Mesothelial cell of epicardium (in vitro differentiated cells): ENCODE measurements around the gene MAN1B1. TPM values are rescaled to one million over a fixed set of nuclear protein-coding genes. Genes with fewer than 3 reads are reported as not detected.

Source experiments
- DNase-seq, 2 experiments: peaks; one replicate each; pipeline ENCODE4 v3.0.0; 2021; ENCODE audit warnings: low spot score in 2 of 2; ENCODE audit not compliant: unreplicated experiment in 2 of 2
- H3K27ac Mint-ChIP-seq: 2 replicates; pipeline ENCODE4 v1.8.0; 2021; ENCODE audit warnings: mixed read lengths
- H3K27me3 Mint-ChIP-seq: 2 replicates; pipeline ENCODE4 v1.8.0; 2021; ENCODE audit warnings: low read depth, mixed read lengths
- H3K36me3 Mint-ChIP-seq: 2 replicates; pipeline ENCODE4 v1.8.0; 2021; ENCODE audit warnings: mixed read lengths
- H3K4me1 Mint-ChIP-seq: 2 replicates; pipeline ENCODE4 v1.8.0; 2021; ENCODE audit warnings: mixed read lengths
- H3K4me3 Mint-ChIP-seq: 2 replicates; pipeline ENCODE4 v1.8.0; 2021; ENCODE audit warnings: mild to moderate bottlenecking, moderate library complexity, mixed read lengths
- H3K9me3 Mint-ChIP-seq: 2 replicates; pipeline ENCODE4 v1.8.0; 2021; ENCODE audit warnings: mixed read lengths
- total RNA-seq: library from RNA; stranded (reverse); gene quantifications from 3 replicates; pipeline ENCODE4 v1.2.1, GENCODE V29; 2021
- TF ChIP-seq, protein P1 (sequence below): fragments of 200-600 bp; sonication (generic); IDR thresholded peaks from one replicate; pipeline ENCODE4 v1.5.0; 2021; ENCODE audit warnings: antibody characterized with exemption; ENCODE audit not compliant: unreplicated experiment

The MAN1B1 gene
- total RNA-seq, 1 donor from 2014 or later: 65.1 TPM

DNA sequence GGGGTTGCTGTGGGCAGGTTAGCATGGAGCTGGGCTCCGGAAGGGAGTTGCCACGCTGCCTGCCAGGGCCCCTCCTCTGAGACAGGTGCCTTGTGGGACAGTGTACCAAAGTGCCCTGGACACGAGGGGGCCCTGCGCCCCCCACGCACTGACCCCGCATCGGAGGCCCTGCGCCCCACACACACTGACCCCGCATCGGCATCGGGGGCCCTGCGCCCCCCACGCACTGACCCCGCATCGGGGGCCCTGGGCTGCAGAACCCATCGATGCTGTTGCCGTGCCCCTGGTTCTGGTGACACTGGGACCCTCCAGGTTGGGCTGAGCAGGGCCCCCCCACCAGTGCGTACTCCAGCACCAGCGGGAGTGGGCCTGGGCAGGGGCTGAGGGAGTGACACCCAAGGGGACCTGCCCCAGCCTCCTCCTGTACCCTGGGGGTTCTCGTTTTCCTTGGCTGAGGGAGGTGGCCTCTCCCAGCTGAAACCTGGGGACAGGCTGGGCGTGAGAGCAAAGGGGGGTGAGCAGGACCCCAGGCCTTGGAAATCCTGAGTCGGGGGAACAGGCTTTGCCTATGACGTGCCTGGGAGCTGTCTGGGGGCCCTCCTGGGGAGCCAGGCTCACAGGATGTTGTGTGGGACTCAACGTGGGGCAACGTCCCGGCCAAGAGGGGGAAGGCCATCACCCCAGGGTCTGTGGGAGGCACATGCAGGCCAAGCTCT is 23.3 kb upstream of the MAN1B1 start:
- Mint-ChIP-seq H3K36me3 (no peaks in the 10 kb centered on the region), H3K9me3 (no peaks in the 10 kb centered on the region), H3K27me3 (peaks cover 24% of the 10 kb centered on the region), H3K4me3 (no peak overlapping the region), H3K4me1 (peaks cover 5% of the 10 kb centered on the region), H3K27ac (no peak overlapping the region)
- TF ChIP-seq, protein P1, sequence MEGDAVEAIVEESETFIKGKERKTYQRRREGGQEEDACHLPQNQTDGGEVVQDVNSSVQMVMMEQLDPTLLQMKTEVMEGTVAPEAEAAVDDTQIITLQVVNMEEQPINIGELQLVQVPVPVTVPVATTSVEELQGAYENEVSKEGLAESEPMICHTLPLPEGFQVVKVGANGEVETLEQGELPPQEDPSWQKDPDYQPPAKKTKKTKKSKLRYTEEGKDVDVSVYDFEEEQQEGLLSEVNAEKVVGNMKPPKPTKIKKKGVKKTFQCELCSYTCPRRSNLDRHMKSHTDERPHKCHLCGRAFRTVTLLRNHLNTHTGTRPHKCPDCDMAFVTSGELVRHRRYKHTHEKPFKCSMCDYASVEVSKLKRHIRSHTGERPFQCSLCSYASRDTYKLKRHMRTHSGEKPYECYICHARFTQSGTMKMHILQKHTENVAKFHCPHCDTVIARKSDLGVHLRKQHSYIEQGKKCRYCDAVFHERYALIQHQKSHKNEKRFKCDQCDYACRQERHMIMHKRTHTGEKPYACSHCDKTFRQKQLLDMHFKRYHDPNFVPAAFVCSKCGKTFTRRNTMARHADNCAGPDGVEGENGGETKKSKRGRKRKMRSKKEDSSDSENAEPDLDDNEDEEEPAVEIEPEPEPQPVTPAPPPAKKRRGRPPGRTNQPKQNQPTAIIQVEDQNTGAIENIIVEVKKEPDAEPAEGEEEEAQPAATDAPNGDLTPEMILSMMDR: no peak
- no peak for DNase-seq

DNA sequence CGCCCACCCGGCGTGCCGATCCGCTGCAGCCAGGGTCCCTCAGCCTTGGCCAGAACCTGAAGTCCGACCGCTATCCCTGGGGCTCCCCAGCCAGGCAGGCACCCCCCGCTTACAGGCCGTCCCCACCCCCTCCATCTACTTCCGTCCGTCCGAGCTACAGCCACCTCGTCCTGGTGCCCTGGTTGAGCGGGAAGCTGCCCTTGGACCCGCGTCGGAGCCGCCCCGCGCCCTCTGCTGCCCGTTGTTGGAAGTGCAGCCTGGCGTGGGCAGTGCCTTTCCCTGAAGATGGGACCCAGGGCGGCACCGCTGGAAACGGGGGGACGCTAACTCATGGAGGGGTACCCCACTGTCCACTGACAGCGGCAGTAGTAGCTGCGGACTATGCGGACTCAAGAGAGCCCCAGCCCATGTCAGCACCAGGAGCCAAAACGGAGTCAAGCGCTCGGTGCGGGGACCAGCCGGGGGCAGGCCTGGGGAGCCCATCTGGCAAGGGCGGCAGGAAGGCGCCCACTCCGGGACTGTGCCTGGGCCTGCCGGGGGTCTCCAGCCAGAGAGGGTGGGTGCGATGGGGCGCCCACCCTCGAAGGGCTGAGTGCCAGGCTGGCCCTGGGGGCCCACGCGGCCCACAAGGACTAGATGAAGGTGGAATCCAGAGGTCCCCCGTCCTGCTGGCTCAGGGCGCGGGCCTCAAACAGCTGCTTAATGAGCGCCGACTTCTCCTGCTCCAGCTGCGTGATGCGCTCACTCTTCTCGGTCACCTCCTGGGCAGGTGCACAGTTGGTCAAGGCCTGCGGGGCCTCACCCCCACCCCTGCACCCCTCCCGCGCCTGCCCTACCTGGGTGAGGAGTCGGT is 22.5 kb upstream of the MAN1B1 start:
- Mint-ChIP-seq H3K27ac (no peak overlapping the region), H3K4me1 (peaks cover 5% of the 10 kb centered on the region), H3K9me3 (no peaks in the 10 kb centered on the region), H3K36me3 (no peaks in the 10 kb centered on the region), H3K4me3 (no peak overlapping the region), H3K27me3 (peaks cover 22% of the 10 kb centered on the region)
- peak in 1 of 2 experiments; percentile 76 for DNase-seq
- TF ChIP-seq, protein P1: peak; percentile 96

DNA sequence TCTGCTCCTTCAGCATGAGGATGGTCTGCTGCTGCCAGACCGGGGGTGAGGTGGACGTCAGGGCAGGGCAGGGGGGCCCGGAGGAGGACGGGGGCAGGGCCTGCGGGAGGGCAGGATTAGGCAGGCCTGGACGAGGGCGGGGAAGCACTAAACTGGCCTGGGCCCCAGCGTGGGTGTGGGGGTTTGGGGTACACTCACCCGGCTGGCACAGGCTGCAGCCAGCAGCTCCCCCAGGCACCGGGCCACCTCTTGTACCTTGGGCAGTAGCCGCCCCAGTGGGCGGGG is 22.0 kb upstream of the MAN1B1 start:
- Mint-ChIP-seq H3K27me3 (peaks cover 23% of the 10 kb centered on the region), H3K36me3 (no peaks in the 10 kb centered on the region), H3K27ac (no peak overlapping the region), H3K4me1 (peaks cover 5% of the 10 kb centered on the region), H3K9me3 (no peaks in the 10 kb centered on the region), H3K4me3 (no peak overlapping the region)
- TF ChIP-seq, protein P1: no peak
- DNase-seq: no peak

DNA sequence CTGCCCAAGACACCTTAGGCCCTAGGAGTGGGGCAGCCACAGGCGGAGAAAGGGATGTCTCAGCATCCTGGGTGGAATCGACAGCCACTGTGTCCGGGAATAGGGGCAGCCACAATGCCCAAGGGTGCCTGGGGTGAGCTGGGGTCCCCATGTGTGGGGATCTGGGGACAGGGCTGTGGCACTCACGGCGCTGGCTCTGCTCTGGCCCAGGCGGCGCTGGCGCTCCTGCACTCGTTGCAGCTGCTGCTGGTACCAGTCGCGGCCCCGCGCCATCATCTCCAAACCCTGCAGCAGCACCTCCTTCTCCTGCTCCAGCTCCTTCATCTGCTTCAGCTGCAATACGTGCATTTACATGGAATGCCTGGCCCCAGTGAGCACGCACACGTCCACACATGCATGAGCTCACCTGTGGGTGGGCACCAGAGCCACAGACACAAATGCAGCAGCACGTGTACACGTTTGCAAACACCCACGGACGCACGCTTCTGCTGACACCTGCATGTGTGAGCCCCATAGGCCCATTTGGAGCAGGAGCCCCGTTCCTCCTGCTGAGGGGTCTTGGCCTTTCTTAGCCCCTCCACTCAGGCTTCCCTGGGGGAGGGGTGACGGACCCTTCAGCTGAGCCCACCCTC is 21.3 kb upstream of the MAN1B1 start:
- Mint-ChIP-seq H3K9me3 (no peaks in the 10 kb centered on the region), H3K4me1 (peaks cover 5% of the 10 kb centered on the region), H3K27ac (no peak overlapping the region), H3K4me3 (no peak overlapping the region), H3K36me3 (no peaks in the 10 kb centered on the region), H3K27me3 (peaks cover 17% of the 10 kb centered on the region)
- no peak for DNase-seq
- TF ChIP-seq, protein P1: no peak

DNA sequence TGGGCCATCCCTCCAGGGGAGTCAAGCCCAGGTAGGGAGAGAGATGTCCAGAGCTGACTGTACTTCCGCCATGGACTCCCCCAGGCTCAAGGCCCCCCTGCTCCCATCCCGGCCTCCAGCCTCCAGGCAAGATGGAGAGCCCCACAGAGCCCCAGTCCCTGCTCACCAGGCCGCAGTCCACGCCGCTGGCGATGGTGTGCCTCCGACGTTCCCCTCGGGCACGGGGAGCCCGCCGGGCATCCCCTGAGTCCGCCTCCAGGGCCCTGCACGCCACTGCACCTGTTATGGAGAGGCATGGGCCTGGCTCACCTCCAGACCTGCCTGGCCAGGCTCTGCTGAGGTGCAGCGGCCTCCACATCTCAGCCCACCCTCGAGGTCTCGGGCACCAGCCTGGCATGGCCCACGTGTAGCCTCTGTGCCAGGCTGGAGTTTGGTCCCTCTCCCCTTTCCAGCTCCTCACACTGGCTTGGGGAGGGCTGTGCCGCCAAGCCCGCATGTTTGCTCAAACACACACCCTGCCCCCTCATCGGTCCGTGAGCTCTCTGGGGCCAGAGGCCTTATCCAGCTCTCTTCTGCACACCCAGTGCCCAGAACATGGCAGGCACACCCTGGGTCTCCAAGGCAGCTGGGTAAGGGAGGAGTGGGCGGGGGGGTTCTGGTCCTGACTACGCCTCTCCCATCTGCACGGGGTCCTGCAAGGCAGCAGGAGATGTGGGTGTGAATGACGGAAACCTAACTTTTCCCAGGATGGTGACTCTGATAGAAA is 20.5 kb upstream of the MAN1B1 start:
- DNase-seq: no peak
- Mint-ChIP-seq H3K36me3 (no peaks in the 10 kb centered on the region), H3K27ac (no peak overlapping the region), H3K27me3 (peaks cover 15% of the 10 kb centered on the region), H3K4me1 (peaks cover 13% of the 10 kb centered on the region), H3K4me3 (no peak overlapping the region), H3K9me3 (no peaks in the 10 kb centered on the region)
- TF ChIP-seq, protein P1: no peak
